GM10248 (cell line): ENCODE results near the gene ERBB3.

Experiments
- CTCF ChIA-PET: fragments of 300-600 bp; sonication (Branson Sonifier 250); formaldehyde crosslinking; extraction: SDS; loops from one replicate; lab custom pipeline; 2021; ENCODE audit warnings: antibody characterized with exemption; lab: Yijun Ruan, JAX
- POLR2A ChIA-PET: fragments of 350-650 bp; sonication (Branson Sonifier 250); formaldehyde crosslinking; extraction: SDS; loops from one replicate; lab custom pipeline; 2020; ENCODE audit warnings: antibody characterized with exemption; lab: Yijun Ruan, JAX
- DNase-seq: peaks from one replicate; pipeline ENCODE4 v3.0.0; 2012; ENCODE audit errors: extremely low spot score
- CTCF ChIP-seq: IDR thresholded peaks from 2 replicates; pipeline ENCODE4 v1.5.1; 2012; ENCODE audit warnings: mild to moderate bottlenecking, low read depth; ENCODE audit errors: extremely low read depth, missing control alignments, control extremely low read depth

The ERBB3 gene

GRCh38 chr12:56120158-56120846 lies 40.3 kb downstream of the ERBB3 start:
- no peak for DNase-seq
- TF ChIP-seq CTCF, result no peak
- CTCF ChIA-PET, result interaction anchor here (0.7 to 14.7 kb wide), 30 partner anchors 7 to 381 kb away, joined by 3 to 243 read pairs (median 6); partner anchors contain the start of genes ANKRD52, COQ10A, ESYT1 and MYL6
- POLR2A ChIA-PET, result interaction anchor here (0.6 to 5.0 kb wide), 2 partner anchors 16 to 56 kb away, joined by 3 to 56 read pairs; partner anchors contain the start of gene PA2G4

GRCh38 chr12:56121204-56121870 lies 41.4 kb downstream of the ERBB3 start:
- TF ChIP-seq CTCF, result no peak
- ChIA-PET CTCF (interaction anchor here (1.9 to 14.7 kb wide), 4 partner anchors 17 to 382 kb away, joined by 5 to 243 read pairs (median 31); partner anchors contain the start of genes PA2G4 and SMARCC2), POLR2A (interaction anchor here (0.6 kb wide), 1 partner anchor 77 kb away, joined by 3 read pairs; no protein-coding TSS in a partner anchor)
- DNase-seq, result no peak

- ChIA-PET CTCF (interaction anchor here (14.7 kb wide), 1 partner anchor 66 kb away, joined by 243 read pairs; the partner anchor contains the start of gene SMARCC2), POLR2A (interaction anchor here (0.6 kb wide), 1 partner anchor 337 kb away, joined by 4 read pairs; no protein-coding TSS in a partner anchor)
- no peak for TF ChIP-seq CTCF
- no peak for DNase-seq
Observed at GRCh38 chr12:56122637-56123036, 42.7 kb downstream of the ERBB3 start.

- TF ChIP-seq CTCF, result no peak
- ChIA-PET POLR2A (no interaction called here), CTCF (interaction anchor here (1.1 to 14.7 kb wide), 7 partner anchors 9 to 134 kb away, joined by 3 to 243 read pairs (median 4); partner anchors contain the start of genes ANKRD52, RNF41 and SMARCC2)
- no peak for DNase-seq
Observed at GRCh38 chr12:56124133-56124532, 44.2 kb downstream of the ERBB3 start.

- no peak for DNase-seq
- ChIA-PET CTCF (interaction anchor here (0.6 to 14.7 kb wide), 26 partner anchors 8 to 388 kb away, joined by 3 to 243 read pairs (median 4); partner anchors contain the start of genes ANKRD52, MYL6, PA2G4 and RNF41), POLR2A (interaction anchor here (4.0 kb wide), 1 partner anchor 9 kb away, joined by 49 read pairs; the partner anchor contains the start of genes RPL41 and ZC3H10)
- no peak for TF ChIP-seq CTCF
Observed at GRCh38 chr12:56126732-56127239, 46.8 kb downstream of the ERBB3 start.

- TF ChIP-seq CTCF, result no peak
- ChIA-PET CTCF (interaction anchor here (0.7 to 14.7 kb wide), 19 partner anchors 9 to 402 kb away, joined by 3 to 243 read pairs (median 4); partner anchors contain the start of genes CS, DGKA, MYL6 and SMARCC2), POLR2A (interaction anchor here (0.6 to 4.0 kb wide), 9 partner anchors 10 to 377 kb away, joined by 3 to 49 read pairs (median 4); partner anchors contain the start of genes PA2G4, RPL41, SMARCC2 and ZC3H10)
- no peak for DNase-seq
Observed at GRCh38 chr12:56127485-56127887, 47.5 kb downstream of the ERBB3 start.
